OCI-LY1 (cell line): Measurements from ENCODE around the gene PRKD2.

Source experiments
- H2AFZ ChIP-seq: fragments of 200-600 bp; sonication (generic), shearing (Covaris generic); 2 replicates; pipeline ENCODE4 v1.6.0; 2014; ENCODE audit warnings: antibody characterized with exemption, mild to moderate bottlenecking, low read length
- H3F3A ChIP-seq: fragments of 200-600 bp; sonication (generic), shearing (Covaris generic); 2 replicates; pipeline ENCODE4 v1.6.0; 2014; ENCODE audit warnings: mild to moderate bottlenecking, antibody characterized with exemption, low read length, moderate library complexity; ENCODE audit not compliant: insufficient read depth
- H3K27ac ChIP-seq: fragments of 200-600 bp; sonication (generic); 2 replicates; pipeline ENCODE4 v1.5.1; 2014; ENCODE audit warnings: low read length, mixed run types, mild to moderate bottlenecking, low read depth; ENCODE audit not compliant: poor library complexity, severe bottlenecking
- H3K27me3 ChIP-seq: fragments of 200-600 bp; sonication (generic); 2 replicates; pipeline ENCODE4 v1.6.0; 2014; ENCODE audit warnings: antibody characterized with exemption, mild to moderate bottlenecking, low read length, moderate library complexity; ENCODE audit not compliant: insufficient read depth
- H3K36me3 ChIP-seq: fragments of 200-600 bp; sonication (generic); 2 replicates; pipeline ENCODE4 v1.6.1; 2014; ENCODE audit warnings: mild to moderate bottlenecking, antibody characterized with exemption, low read length, moderate library complexity, mixed read lengths; ENCODE audit not compliant: insufficient read depth
- H3K4me1 ChIP-seq: fragments of 200-600 bp; sonication (generic); 2 replicates; pipeline ENCODE4 v1.5.1; 2014; ENCODE audit warnings: mild to moderate bottlenecking, low read length, moderate library complexity; ENCODE audit not compliant: insufficient read depth, severe bottlenecking
- H3K4me2 ChIP-seq: fragments of 200-600 bp; sonication (generic), shearing (Covaris generic); 2 replicates; pipeline ENCODE4 v1.6.1; 2014; ENCODE audit warnings: low read length
- H3K4me3 ChIP-seq: fragments of 200-600 bp; sonication (generic); 2 replicates; pipeline ENCODE4 v1.5.1; 2014; ENCODE audit warnings: low read length, low read depth, mild to moderate bottlenecking, mixed read lengths; ENCODE audit not compliant: poor library complexity, severe bottlenecking
- H3K79me2 ChIP-seq: fragments of 200-600 bp; shearing (Covaris generic); 2 replicates; pipeline ENCODE4 v1.6.1; 2016; ENCODE audit warnings: mixed run types, low read length, mixed read lengths; ENCODE audit not compliant: insufficient read depth
- H3K9ac ChIP-seq: fragments of 200-600 bp; sonication (generic), shearing (Covaris generic); 2 replicates; pipeline ENCODE4 v1.6.1; 2014; ENCODE audit warnings: mild to moderate bottlenecking, low read length, mixed read lengths
- H3K9me2 ChIP-seq: fragments of 200-600 bp; sonication (generic), shearing (Covaris generic); 2 replicates; pipeline ENCODE4 v1.6.1; 2014; ENCODE audit warnings: low read depth, mild to moderate bottlenecking, low read length, mixed read lengths
- H3K9me3 ChIP-seq: fragments of 200-600 bp; shearing (Covaris generic); 2 replicates; pipeline ENCODE4 v1.6.1; 2014; ENCODE audit warnings: low read length, mixed read lengths
- H4K20me1 ChIP-seq: fragments of 200-600 bp; sonication (generic), shearing (Covaris generic); 2 replicates; pipeline ENCODE4 v1.6.0; 2016; ENCODE audit warnings: mild to moderate bottlenecking, low read length; ENCODE audit not compliant: insufficient read depth
- CTCF ChIP-seq: fragments of 200-600 bp; sonication (generic), shearing (Covaris generic); IDR thresholded peaks from 2 replicates; pipeline ENCODE4 v1.5.1; 2017; ENCODE audit warnings: mild to moderate bottlenecking, antibody characterized with exemption, low read length, moderate library complexity, mixed read lengths
- EZH2 ChIP-seq: fragments of 200-600 bp; sonication (generic), shearing (Covaris generic); IDR thresholded peaks from 2 replicates; pipeline ENCODE4 v1.8.0; 2017; ENCODE audit warnings: borderline replicate concordance, mixed run types, mild to moderate bottlenecking, antibody characterized with exemption, low read length, moderate library complexity, mixed read lengths

Gene PRKD2

GRCh38 chr19:46687438-46688145 is 29.3 kb downstream of the PRKD2 start:
- H3K4me1 ChIP-seq: no peaks in the 10 kb centered on the region
- no peak overlapping the region for H3K4me3 ChIP-seq
- H4K20me1 ChIP-seq: no peaks in the 10 kb centered on the region
- no peak overlapping the region for H3K4me2 ChIP-seq
- no peaks in the 10 kb centered on the region for H3K27me3 ChIP-seq
- H3K79me2 ChIP-seq: no peaks in the 10 kb centered on the region
- no peaks in the 10 kb centered on the region for H3K9me3 ChIP-seq
- no peaks in the 10 kb centered on the region for H3K9me2 ChIP-seq
- TF ChIP-seq CTCF (no peak), EZH2 (no peak)
- H2AFZ ChIP-seq: no peak overlapping the region
- H3K9ac ChIP-seq: no peak overlapping the region
- peaks cover 84% of the 10 kb centered on the region for H3K36me3 ChIP-seq
- H3K27ac ChIP-seq: no peak overlapping the region
- H3F3A ChIP-seq: no peaks in the 10 kb centered on the region

DNA sequence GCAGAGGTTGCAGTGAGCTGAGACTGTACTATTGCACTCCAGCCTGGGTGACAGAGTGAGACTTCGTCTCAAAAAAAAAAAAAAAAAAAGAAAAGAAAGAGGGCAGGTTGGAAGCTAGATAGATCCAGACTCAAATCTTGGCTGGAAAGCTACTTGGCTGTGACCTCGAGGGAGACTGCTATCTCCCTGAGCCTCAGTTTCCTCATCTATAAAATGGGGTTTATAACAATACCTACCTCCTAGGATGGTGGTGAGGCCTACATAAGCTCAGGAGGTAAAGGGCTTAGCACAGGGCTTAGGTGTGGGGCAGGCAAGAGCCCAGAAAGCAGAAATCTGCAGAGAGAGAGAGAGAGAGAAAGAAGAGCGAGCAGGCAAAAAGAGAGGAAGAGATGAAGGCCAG is 31.7 kb downstream of the PRKD2 start:
- Histone ChIP-seq H3K27me3 (no peaks in the 10 kb centered on the region), H3F3A (no peaks in the 10 kb centered on the region), H3K9me2 (no peaks in the 10 kb centered on the region), H3K9me3 (no peaks in the 10 kb centered on the region), H4K20me1 (no peaks in the 10 kb centered on the region), H3K4me2 (no peak overlapping the region), H3K4me3 (no peak overlapping the region), H3K27ac (no peak overlapping the region), H3K4me1 (no peaks in the 10 kb centered on the region), H3K79me2 (no peaks in the 10 kb centered on the region), H2AFZ (no peak overlapping the region), H3K9ac (no peak overlapping the region), H3K36me3 (peaks cover 68% of the 10 kb centered on the region)
- TF ChIP-seq EZH2 (no peak), CTCF (no peak)

- peaks cover 60% of the 10 kb centered on the region for H3K36me3 ChIP-seq
- H3K27me3 ChIP-seq: no peaks in the 10 kb centered on the region
- no peak overlapping the region for H2AFZ ChIP-seq
- H3K27ac ChIP-seq: no peak overlapping the region
- H3K4me1 ChIP-seq: no peaks in the 10 kb centered on the region
- no peaks in the 10 kb centered on the region for H3K79me2 ChIP-seq
- no peaks in the 10 kb centered on the region for H3F3A ChIP-seq
- H4K20me1 ChIP-seq: no peaks in the 10 kb centered on the region
- H3K4me3 ChIP-seq: no peak overlapping the region
- no peak for TF ChIP-seq CTCF
- TF ChIP-seq EZH2: no peak
- H3K9me3 ChIP-seq: no peaks in the 10 kb centered on the region
- H3K9ac ChIP-seq: no peak overlapping the region
- H3K4me2 ChIP-seq: no peak overlapping the region
- no peaks in the 10 kb centered on the region for H3K9me2 ChIP-seq
Measured at GRCh38 chr19:46678110-46678732, 38.7 kb downstream of the PRKD2 start.
